GM21619 (cell line): Measurements from ENCODE around the gene ALG3.
A peak's percentile ranks its signal among the peaks of the same experiment; 100 is the strongest.

Experiments used
- ATAC-seq: cut with Tn5 transposase; IDR thresholded peaks from one replicate; pipeline ENCODE4 v1.9.1; 2021; ENCODE audit not compliant: unreplicated experiment

Gene ALG3

GRCh38 chr3:184260724-184261269 lies 12.0 kb upstream of the ALG3 start:
- no peak for ATAC-seq

DNA sequence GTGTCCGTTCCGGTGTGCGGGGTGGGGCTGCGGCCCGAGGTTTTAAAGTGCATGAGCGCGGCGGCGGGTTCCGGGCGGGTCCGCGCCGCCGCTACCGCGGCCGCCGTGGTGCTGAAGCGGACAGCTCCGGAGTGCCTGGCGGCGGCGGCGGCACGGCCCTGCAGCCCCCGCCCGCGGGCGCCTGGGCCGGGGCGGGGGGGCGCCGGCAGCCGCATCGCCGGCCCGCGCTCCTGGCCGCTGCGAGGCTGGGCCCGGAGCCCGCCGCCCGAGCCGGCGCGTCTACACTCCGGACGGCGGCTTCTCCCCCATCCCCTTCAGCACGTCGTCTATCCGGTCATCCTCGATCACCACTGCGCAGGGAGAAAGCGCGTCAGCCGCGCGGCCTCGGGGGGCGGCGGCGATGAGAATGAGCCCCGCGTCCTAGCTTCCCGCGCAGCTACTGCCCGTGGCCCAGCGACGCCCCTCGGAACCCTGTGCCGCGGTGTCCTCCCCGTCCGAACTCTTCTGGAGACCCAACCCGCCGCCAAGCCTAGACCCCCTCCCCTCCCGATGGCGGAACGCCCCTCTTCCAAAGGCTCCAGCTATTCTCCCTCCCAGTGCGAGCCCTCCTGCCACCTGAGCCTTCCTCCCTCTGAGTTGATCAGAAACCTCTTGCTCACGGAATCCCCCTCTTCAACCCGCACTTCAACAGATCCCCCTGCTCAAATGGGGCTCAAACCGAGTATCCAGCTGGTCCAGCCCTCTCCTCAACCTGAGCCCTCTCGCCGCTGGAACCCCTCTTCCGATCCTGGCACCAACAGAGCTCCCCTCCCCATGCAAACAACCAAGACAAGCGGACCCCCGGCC lies 11.3 kb upstream of the ALG3 start:
- no peak for ATAC-seq

GRCh38 chr3:184259396-184259877 lies 10.7 kb upstream of the ALG3 start:
- no peak for ATAC-seq

DNA sequence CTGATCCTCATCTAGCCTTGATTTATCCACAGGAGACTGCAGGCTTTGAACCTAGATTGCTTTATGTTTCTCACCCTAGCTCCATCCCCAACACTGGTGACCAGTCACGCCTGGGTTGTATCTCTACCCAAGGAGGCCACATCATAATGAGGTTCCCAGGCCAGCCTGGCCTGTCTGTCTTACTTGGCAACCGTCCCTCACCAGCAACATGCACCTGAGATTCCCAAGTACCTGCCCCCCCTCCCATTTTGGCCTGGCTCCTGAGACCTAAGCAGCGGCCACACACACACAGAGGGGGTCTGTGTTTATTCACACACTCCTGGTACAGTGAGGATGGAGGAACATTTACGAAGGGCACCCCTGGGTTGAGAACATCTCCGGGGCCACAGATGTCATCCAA lies 10.2 kb upstream of the ALG3 start:
- ATAC-seq, result no peak

GRCh38 chr3:184257083-184257915 lies 8.5 kb upstream of the ALG3 start:
- no peak for ATAC-seq

GRCh38 chr3:184255291-184256039 lies 6.7 kb upstream of the ALG3 start:
- no peak for ATAC-seq

DNA sequence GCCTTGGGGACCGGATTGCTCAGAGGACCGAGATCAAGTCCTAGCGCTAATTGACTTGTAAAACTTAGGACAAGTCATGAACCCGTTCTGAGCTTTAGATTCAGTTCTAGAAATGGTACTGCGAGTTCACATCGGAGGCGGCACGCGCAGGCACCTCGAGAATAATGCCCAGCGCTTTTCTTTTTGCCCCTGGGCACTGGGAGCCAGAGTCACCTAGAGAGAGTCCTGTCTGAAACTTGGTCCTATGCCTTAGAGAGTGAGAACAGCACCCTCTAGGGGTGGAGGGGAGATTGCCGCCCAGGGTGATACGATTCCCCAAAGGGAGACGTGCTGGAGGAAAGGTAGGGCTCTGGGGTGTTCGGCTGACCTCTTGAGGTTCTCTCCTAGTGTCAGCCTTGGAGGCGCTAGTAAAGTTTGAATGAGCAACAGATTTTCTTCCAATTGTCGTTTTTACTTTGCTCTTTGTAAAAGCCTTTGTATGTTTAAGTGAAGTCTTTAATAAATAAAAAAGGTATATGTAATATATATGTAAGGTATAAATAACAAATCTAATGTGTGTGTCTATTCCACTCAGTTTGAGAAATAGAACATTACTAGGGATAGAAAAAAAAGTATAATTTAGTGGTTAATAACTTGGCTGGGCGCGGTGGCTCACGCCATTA lies 1.5 kb upstream of the ALG3 start:
- peak; percentile 64 for ATAC-seq

DNA sequence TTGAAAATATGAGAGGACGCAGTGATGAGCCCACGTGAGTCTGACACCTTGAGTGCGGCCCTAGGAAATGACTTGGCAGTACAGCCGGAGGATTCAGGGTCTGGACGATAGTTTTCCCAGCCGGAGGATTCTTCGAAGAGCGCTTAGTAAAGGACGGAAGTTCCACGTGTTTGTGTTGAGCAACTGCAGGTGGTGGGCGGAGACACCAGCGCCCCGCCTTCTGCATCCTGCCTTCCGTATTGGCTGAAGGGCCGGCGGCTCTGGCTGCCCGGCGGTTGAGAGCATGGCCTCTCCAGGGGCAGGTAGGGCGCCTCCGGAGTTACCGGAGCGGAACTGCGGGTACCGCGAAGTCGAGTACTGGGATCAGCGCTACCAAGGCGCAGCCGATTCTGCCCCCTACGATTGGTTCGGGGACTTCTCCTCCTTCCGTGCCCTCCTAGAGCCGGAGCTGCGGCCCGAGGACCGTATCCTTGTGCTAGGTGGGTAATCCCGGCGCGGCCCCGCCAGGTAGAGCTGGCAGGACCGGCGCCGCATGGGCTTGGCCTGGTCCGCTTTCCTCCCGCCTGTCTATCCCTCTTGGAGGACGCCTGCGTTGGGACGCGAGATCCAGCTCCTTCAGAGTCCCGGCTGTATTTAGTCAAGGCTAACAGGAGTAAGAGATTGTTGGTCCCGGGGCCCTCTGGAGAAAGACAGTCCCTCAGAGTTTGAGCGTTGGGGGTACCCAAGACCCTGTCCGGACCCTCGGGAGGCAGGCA lies 827 bp upstream of the ALG3 start, which contains the start of gene EEF1AKMT4:
EEF1AKMT4 (plus strand) TSS at position 261 of the 755 bp plus-strand sequence; CDS start at position 284, 23 bp downstream.
- ATAC-seq, result peak; percentile 83

DNA sequence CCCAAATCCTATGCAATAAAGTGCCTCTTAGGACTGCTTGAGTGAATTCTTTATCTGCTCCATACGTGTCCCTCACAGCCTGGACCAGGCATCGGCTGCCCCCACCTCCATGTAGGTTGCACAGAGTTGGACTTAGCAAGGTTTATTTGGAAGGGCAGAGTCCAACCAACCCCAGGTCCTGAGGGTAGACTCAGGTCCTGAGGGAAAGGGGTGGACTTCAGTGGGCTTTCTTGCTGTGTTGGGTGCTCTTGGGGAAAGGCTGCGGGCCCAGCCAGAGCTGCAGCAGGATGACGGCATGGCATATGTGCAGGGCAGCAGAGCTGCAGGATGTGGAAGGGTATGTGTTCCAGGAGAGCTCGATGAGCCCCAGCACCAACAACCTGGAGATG lies 6.5 kb downstream of the ALG3 start:
- ATAC-seq, result no peak

GRCh38 chr3:184241447-184242296 lies 7.1 kb downstream of the ALG3 start:
- no peak for ATAC-seq

- no peak for ATAC-seq
Measured at GRCh38 chr3:184241141-184241446, 7.7 kb downstream of the ALG3 start.

GRCh38 chr3:184240384-184241140 lies 8.2 kb downstream of the ALG3 start:
- ATAC-seq, result no peak

DNA sequence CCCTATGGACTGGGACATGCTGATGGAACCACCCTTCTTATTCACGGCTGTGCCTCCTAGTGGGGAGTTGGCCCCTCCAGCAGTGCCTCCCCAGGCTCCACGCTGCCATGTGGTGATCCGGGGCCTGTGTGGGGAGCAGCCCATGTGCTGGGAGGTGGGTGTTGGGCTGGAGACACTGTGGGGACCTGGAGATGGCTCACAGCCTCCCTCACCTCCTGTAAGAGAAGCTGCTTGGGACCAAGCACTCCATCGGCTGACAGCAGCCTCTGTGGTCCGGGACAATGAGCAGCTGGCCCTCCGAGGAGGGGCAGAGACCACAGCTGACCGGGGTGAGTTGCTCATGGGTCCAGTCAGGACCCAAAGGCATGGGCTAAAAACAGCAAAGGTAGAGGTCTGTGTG lies 9.1 kb downstream of the ALG3 start:
- ATAC-seq, result no peak

GRCh38 chr3:184239221-184239620 lies 9.5 kb downstream of the ALG3 start:
- ATAC-seq, result no peak

GRCh38 chr3:184238246-184238818 lies 10.4 kb downstream of the ALG3 start:
- ATAC-seq, result no peak

DNA sequence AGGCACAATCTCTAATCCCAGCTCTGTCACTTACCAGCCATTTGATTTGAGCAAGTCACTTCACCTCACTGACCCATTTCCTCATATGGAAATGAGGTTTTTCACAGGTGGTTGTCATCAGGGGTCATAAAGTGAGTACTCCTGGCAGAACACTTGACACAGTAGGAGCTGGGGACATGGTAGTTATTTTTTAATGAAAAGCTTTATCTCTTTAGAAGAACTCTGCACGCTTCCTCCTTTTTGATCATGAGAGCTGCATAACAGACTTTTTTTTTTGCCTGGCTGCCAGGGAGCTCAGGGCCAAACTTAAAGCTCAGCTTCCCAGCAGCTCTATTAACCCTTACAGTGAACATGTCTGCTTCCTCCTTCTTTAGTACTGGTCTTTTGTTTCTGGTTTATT lies 11.0 kb downstream of the ALG3 start:
- no peak for ATAC-seq

DNA sequence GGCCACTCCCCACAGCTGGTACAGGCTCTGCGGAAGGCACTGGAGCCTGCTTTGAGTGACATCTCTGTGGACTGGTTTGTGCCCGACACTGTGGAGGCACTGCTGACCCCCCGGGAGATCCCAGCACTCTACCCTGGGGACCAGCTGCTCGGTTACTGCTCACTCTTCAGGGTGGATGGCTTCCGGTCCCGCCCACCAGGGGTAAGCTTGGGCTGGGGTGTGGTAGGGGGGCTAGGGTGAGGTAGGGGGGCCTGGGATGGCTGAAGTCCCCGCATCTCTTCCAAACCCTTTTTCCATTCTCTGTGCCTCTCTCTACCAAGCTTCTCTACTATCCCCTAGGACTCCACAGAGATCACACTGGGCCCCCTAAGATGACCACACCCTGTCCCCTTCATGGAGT lies 11.6 kb downstream of the ALG3 start:
- no peak for ATAC-seq

- no peak for ATAC-seq
Measured at GRCh38 chr3:184236636-184237035, 12.1 kb downstream of the ALG3 start.
